Prostate gland (tissue), 2 donors: ENCODE measurements around the gene NANOS1. TPM values are rescaled to one million over a fixed set of nuclear protein-coding genes. Genes with fewer than 3 reads are reported as not detected.

Source experiments
- DNase-seq: peaks from one replicate; pipeline ENCODE4 v3.0.0-alpha.2; 2019; ENCODE audit warnings: low spot score
- H3K27ac ChIP-seq, 2 donors: fragments of 200-600 bp; sonication (generic); 2 replicates each; pipeline ENCODE4 v1.5.1; 2017 to 2019
- H3K27me3 ChIP-seq: fragments of 200-600 bp; sonication (generic); replicated peaks from 2 replicates; pipeline ENCODE4 v1.5.1; 2019; ENCODE audit not compliant: insufficient read depth
- H3K36me3 ChIP-seq, 2 donors: fragments of 200-600 bp; sonication (generic); 1 replicate in 1 of 2; 2 replicates in 1 of 2; pipeline versions ENCODE4 v1.5.1 to v1.8.1; 2017 to 2019
- H3K4me1 ChIP-seq: fragments of 200-600 bp; sonication (generic); replicated peaks from 2 replicates; pipeline ENCODE4 v1.5.1; 2019
- H3K4me3 ChIP-seq, 2 donors: fragments of 200-600 bp; sonication (generic); 2 replicates each; pipeline ENCODE4 v1.5.1; 2017 to 2019
- H3K9me3 ChIP-seq: fragments of 200-600 bp; sonication (generic); 2 replicates; pipeline ENCODE4 v1.5.1; 2017
- POLR2A ChIP-seq: fragments of 450-650 bp; IDR thresholded peaks from one replicate; pipeline ENCODE4 v1.6.1; 2016; ENCODE audit warnings: antibody characterized with exemption, mild to moderate bottlenecking
- POLR2AphosphoS5 ChIP-seq: sonication (generic); formaldehyde crosslinking; IDR thresholded peaks from one replicate; pipeline ENCODE4 v1.6.1; 2017; ENCODE audit warnings: antibody characterized with exemption
- WGBS: methylation state at CpG from one replicate; pipeline ENCODE4 v1.1.5; 2018; 5-methylcytosine and 5-hydroxymethylcytosine counted together
- intact Hi-C: fragments of 100-400 bp; cut with DNase I; formaldehyde crosslinking; loops from one replicate; pipeline ENCODE4 v1.14.2; 2022
- total RNA-seq, 2 donors: library from RNA; depleted of rRNA; stranded (reverse); fragments of >200 nt; gene quantifications; one replicate each; pipeline ENCODE4 v1.1.0, GENCODE V29; 2016
- TF ChIP-seq, protein P1 (sequence below), 4 experiments: fragments of 200-600 bp in 2 of 4; fragments of 450-650 bp in 2 of 4; sonication (generic) in 2 of 4; IDR thresholded peaks; 1 replicate in 3 of 4; 2 replicates in 1 of 4; pipeline ENCODE4 v1.5.1; 2016 to 2019; ENCODE audit warnings: antibody characterized with exemption in 4 of 4, mild to moderate bottlenecking in 2 of 4, moderate library complexity in 2 of 4

NANOS1 gene, protein sequence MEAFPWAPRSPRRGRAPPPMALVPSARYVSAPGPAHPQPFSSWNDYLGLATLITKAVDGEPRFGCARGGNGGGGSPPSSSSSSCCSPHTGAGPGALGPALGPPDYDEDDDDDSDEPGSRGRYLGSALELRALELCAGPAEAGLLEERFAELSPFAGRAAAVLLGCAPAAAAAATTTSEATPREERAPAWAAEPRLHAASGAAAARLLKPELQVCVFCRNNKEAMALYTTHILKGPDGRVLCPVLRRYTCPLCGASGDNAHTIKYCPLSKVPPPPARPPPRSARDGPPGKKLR
- total RNA-seq, result 1 to 10 TPM; 4.3 to 5.9 TPM

DNA sequence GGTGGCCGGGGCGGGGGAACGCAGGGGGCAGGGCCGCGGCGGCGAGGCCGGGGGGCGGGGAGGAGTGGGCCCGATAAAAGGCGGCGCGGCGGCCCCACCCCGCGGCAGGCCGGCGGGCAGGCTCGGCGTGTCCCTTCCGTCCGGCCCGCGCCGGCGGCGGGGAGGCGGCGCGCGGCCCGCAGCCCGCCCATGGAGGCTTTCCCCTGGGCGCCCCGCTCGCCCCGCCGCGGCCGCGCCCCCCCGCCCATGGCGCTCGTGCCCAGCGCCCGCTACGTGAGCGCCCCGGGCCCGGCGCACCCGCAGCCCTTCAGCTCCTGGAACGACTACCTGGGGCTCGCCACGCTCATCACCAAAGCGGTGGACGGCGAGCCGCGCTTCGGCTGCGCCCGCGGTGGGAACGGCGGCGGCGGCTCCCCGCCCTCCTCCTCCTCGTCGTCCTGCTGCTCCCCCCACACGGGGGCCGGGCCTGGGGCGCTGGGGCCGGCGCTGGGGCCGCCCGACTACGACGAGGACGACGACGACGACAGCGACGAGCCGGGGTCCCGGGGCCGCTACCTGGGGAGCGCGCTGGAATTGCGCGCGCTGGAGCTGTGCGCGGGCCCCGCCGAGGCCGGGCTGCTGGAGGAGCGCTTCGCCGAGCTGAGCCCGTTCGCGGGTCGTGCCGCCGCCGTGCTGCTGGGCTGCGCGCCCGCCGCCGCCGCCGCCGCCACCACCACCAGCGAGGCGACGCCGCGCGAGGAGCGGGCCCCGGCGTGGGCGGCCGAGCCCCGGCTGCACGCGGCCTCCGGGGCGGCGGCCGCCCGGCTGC, at the start of gene NANOS1:
Gene NANOS1 (plus strand): TSS at position 102 of the 808 bp plus-strand sequence. CDS start 88 bp downstream, at position 190.
- Histone ChIP-seq H3K9me3 (no peaks in the 10 kb centered on the region), H3K27ac (peak within 1 kb of the TSS; percentile 53 to 67), H3K27me3 (no peaks in the 10 kb centered on the region), H3K4me1 (peaks cover 6% of the 10 kb centered on the region), H3K36me3 (peaks cover 0 to 10% of the 10 kb centered on the region in 2 donors), H3K4me3 (peak within 1 kb of the TSS; percentile 46 to 55)
- DNase-seq, result no peak
- WGBS, result 2% methylated on average over 47 of the region's 136 CpGs
- intact Hi-C loops, result loop anchor here (5.0 kb wide), 3 partner anchors 228 to 458 kb away; no protein-coding TSS in a partner anchor
- TF ChIP-seq, protein P1, sequence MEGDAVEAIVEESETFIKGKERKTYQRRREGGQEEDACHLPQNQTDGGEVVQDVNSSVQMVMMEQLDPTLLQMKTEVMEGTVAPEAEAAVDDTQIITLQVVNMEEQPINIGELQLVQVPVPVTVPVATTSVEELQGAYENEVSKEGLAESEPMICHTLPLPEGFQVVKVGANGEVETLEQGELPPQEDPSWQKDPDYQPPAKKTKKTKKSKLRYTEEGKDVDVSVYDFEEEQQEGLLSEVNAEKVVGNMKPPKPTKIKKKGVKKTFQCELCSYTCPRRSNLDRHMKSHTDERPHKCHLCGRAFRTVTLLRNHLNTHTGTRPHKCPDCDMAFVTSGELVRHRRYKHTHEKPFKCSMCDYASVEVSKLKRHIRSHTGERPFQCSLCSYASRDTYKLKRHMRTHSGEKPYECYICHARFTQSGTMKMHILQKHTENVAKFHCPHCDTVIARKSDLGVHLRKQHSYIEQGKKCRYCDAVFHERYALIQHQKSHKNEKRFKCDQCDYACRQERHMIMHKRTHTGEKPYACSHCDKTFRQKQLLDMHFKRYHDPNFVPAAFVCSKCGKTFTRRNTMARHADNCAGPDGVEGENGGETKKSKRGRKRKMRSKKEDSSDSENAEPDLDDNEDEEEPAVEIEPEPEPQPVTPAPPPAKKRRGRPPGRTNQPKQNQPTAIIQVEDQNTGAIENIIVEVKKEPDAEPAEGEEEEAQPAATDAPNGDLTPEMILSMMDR (IDR thresholded peaks at IDR 0.05), result no peak
- TF ChIP-seq POLR2A, result no peak
- TF ChIP-seq POLR2AphosphoS5, result no peak

DNA sequence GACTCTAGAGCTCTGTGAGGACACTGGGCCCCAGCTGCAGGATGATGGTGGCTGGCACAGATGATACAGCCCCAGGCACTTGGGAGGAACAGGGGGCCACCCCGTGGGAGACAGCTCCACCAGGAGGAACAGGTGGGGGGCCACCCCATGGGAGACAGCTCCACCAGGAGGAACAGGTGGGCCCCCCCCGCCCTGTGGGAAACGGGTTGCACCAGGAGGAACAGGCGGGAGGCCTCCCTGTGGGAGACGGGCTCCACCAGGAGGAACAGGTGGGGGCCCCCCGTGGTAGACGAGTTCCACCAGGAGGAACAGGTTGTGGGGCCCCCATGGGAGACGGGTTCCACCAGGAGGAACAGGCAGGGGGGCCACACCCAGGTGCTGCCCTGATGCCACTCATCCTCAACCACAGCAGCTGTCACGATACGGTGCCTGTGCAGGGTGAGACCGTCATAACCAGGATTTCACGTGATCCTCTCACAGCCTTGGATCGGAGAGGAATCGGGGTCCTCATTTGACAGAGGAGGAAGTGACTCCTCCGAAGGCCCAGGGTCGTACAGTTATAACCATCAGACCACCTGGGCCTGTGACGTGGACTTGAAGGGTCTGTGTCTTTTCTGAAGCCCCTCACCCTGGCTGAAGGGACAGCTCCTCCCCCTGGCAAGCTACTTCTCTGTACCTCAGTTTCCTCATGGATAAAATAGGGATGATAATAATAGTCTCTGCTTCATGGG, 49.2 kb upstream of the NANOS1 start:
- intact Hi-C loops, result no loop called here
- no peak overlapping the region for H3K4me3 ChIP-seq

DNA sequence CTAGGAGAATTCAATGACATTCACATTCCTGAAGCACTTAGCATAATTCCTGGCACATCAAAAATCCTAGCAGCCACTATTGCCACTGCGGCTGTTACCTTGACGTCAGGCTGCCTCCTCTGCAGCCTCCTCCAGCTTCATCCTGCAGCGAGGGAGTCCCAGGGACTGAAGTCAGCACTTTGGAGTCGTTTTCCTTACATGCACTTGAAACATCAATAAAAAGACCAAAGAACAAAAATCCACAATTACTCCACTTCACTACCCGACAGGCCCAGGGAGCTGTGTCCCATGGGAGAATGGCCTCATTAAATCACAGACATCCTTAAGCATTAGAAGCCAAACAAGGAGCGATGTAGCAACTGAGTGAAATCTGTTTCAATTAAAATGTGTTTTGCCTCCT, 48.6 kb upstream of the NANOS1 start:
- Histone ChIP-seq H3K4me3 (no peak overlapping the region), H3K27ac (no peak overlapping the region), H3K36me3 (no peaks in the 10 kb centered on the region), H3K27me3 (no peaks in the 10 kb centered on the region), H3K4me1 (no peaks in the 10 kb centered on the region), H3K9me3 (no peaks in the 10 kb centered on the region)
- TF ChIP-seq POLR2A, result no peak
- TF ChIP-seq, protein P1 (IDR thresholded peaks at IDR 0.05), result no peak
- TF ChIP-seq POLR2AphosphoS5, result no peak
- WGBS, result 67% methylated on average over 6 of the region's 6 CpGs
- intact Hi-C loops, result no loop called here
- no peak for DNase-seq

More for the DNA sequence above, 49.2 kb upstream of the NANOS1 start:
- Histone ChIP-seq H3K36me3 (no peaks in the 10 kb centered on the region), H3K4me1 (no peaks in the 10 kb centered on the region), H3K27ac (no peak overlapping the region), H3K9me3 (no peaks in the 10 kb centered on the region), H3K27me3 (no peaks in the 10 kb centered on the region)
- no peak for DNase-seq
- 85% methylated on average over 17 of the region's 17 CpGs for WGBS
- no peak for TF ChIP-seq POLR2AphosphoS5
- no peak for TF ChIP-seq POLR2A
- TF ChIP-seq, protein P1 (IDR thresholded peaks at IDR 0.05), result no peak

DNA sequence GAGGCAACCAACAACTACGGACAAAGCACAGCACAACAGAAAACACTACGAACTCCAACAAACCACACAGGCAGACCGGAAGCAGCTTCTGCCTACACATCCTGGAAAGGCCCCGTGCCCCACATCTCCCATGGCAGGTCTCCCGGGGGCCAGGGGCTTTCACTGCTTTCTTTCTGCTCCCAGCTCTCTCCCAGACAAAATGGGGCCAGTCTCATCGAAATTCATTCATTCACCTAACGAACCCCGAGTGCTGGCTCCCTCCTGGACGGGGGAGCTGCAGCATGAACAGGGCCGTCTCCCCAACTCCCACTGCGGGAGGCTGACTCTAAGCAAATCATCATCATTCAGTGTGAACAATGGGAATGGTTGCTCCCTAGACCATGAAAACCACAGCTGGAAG, 47.6 kb upstream of the NANOS1 start:
- WGBS, result 87% methylated on average over 11 of the region's 11 CpGs
- no peaks in the 10 kb centered on the region for H3K27me3 ChIP-seq
- no peak overlapping the region for H3K4me3 ChIP-seq
- DNase-seq, result no peak
- no peaks in the 10 kb centered on the region for H3K4me1 ChIP-seq
- intact Hi-C loops, result no loop called here
- H3K27ac ChIP-seq, result no peak overlapping the region
- TF ChIP-seq POLR2A (no peak), POLR2AphosphoS5 (no peak)
- TF ChIP-seq, protein P1 (IDR thresholded peaks at IDR 0.05), result no peak
- H3K9me3 ChIP-seq, result no peaks in the 10 kb centered on the region
- no peaks in the 10 kb centered on the region for H3K36me3 ChIP-seq
